H1 (cell line): ENCODE results near the gene SCAMP3.
"Not testable (repeated sequence)": the region's sequence is repeated elsewhere in the genome, so short reads cannot be mapped to it uniquely, and the experiment has no call there.

ENCODE experiments used
- ASH2L ChIP-seq: fragments of 200-600, 300-600 bp; sonication (generic); IDR thresholded peaks from one replicate; pipeline ENCODE4 v1.7.1; 2017; ENCODE audit warnings: low read length
- CHD1 ChIP-seq: IDR thresholded peaks from 2 replicates; pipeline ENCODE4 v1.6.1; 2012; ENCODE audit warnings: low read depth, low read length, improper control_type of control experiment
- CTCF ChIP-seq, 3 experiments: IDR thresholded peaks; 1 replicate in 2 of 3; 2 replicates in 1 of 3; pipeline versions ENCODE4 v1.5.1 to v1.6.1; 2011; ENCODE audit warnings: low read length in 3 of 3, mild to moderate bottlenecking in 3 of 3, inconsistent platforms in 2 of 3, low read depth in 1 of 3, moderate library complexity in 1 of 3; ENCODE audit not compliant: insufficient read depth in 1 of 3; ENCODE audit errors: control extremely low read depth in 1 of 3
- EGR1 ChIP-seq: IDR thresholded peaks from 2 replicates; pipeline ENCODE4 v1.6.1; 2011; ENCODE audit warnings: low read depth, low read length, borderline replicate concordance
- EP300 ChIP-seq, 2 experiments: IDR thresholded peaks; 1 replicate in 1 of 2; 2 replicates in 1 of 2; pipeline ENCODE4 v1.6.1; 2011 to 2012; ENCODE audit warnings: low read depth in 2 of 2, low read length in 2 of 2, mild to moderate bottlenecking in 2 of 2, borderline replicate concordance in 1 of 2, inconsistent platforms in 1 of 2, moderate library complexity in 1 of 2
- EZH2 ChIP-seq: fragments of 200-600 bp; sonication (generic); IDR thresholded peaks from 2 replicates; pipeline ENCODE4 v1.7.1; 2012; ENCODE audit warnings: low read depth, mild to moderate bottlenecking, moderate library complexity, low read length, inconsistent platforms; ENCODE audit not compliant: severe bottlenecking
- JUND ChIP-seq: IDR thresholded peaks from 2 replicates; pipeline ENCODE4 v1.6.1; 2011; ENCODE audit warnings: mild to moderate bottlenecking, improper control_type of control experiment, low read length
- PHF8 ChIP-seq: fragments of 200-600 bp; sonication (generic); conservative IDR thresholded peaks from 2 replicates; pipeline ENCODE4 v1.7.1; 2012; ENCODE audit warnings: low read depth, mild to moderate bottlenecking, inconsistent platforms, low read length, moderate library complexity
- POLR2A ChIP-seq, 2 experiments: IDR thresholded peaks; 1 replicate in 1 of 2; 2 replicates in 1 of 2; pipeline ENCODE4 v1.6.1; 2011; ENCODE audit warnings: low read depth in 2 of 2, low read length in 2 of 2, mild to moderate bottlenecking in 2 of 2; ENCODE audit errors: control extremely low read depth in 1 of 2
- RAD21 ChIP-seq, 2 experiments: IDR thresholded peaks in 1 of 2; conservative IDR thresholded peaks in 1 of 2; 2 replicates each; pipeline ENCODE4 v1.6.1; 2011; ENCODE audit warnings: low read depth in 2 of 2, low read length in 2 of 2, improper control_type of control experiment in 1 of 2, inconsistent platforms in 1 of 2, mild to moderate bottlenecking in 1 of 2, moderate library complexity in 1 of 2
- SP1 ChIP-seq: IDR thresholded peaks from 2 replicates; pipeline ENCODE4 v1.6.1; 2011; ENCODE audit warnings: low read depth, low read length
- SUZ12 ChIP-seq: fragments of 200-600 bp; sonication (generic); IDR thresholded peaks from 2 replicates; pipeline ENCODE4 v1.6.1; 2012; ENCODE audit warnings: mild to moderate bottlenecking, inconsistent platforms, low read length, moderate library complexity, mixed read lengths
- TAF1 ChIP-seq: IDR thresholded peaks from 2 replicates; pipeline ENCODE4 v1.6.1; 2011; ENCODE audit warnings: mild to moderate bottlenecking, low read depth, low read length

- not testable (repeated sequence) for TF ChIP-seq CTCF (IDR thresholded peaks at IDR 0.05; ENCODE audit: control extremely low read depth in 1 of 3, insufficient read depth in 1 of 3, low read depth in 1 of 3, low read length in 3 of 3); EGR1; ASH2L; RAD21 (IDR thresholded peaks at IDR 0.05 in 1 of 2, conservative IDR thresholded peaks at IDR 0.05 in 1 of 2; ENCODE audit: low read depth in 2 of 2, low read length in 2 of 2); CHD1; EZH2; TAF1; POLR2A (IDR thresholded peaks at IDR 0.05; ENCODE audit: control extremely low read depth in 1 of 2, low read depth in 2 of 2, low read length in 2 of 2); JUND; PHF8; EP300 (IDR thresholded peaks at IDR 0.05; ENCODE audit: borderline replicate concordance in 1 of 2, low read depth in 2 of 2, low read length in 2 of 2); SUZ12; SP1
Measured at GRCh38 chr1:155211381-155212050, 50.6 kb downstream of the SCAMP3 start.
